PFSK-1 (cell line): Measurements from ENCODE around the gene PDGFD.

Experiments used
- FOXP2 ChIP-seq: optimal IDR thresholded peaks from 2 replicates; pipeline ENCODE3; 2011; ENCODE audit warnings: borderline replicate concordance, control low read depth, inconsistent platforms; ENCODE audit not compliant: insufficient read depth; ENCODE audit errors: extremely low read length, extremely low read depth
- POLR2AphosphoS5 ChIP-seq: IDR thresholded peaks from 2 replicates; pipeline ENCODE4 v1.6.1; 2012; ENCODE audit warnings: low read depth, mild to moderate bottlenecking, control low read depth, low read length, moderate library complexity
- REST ChIP-seq, 2 experiments: IDR thresholded peaks; 2 replicates each; pipeline versions ENCODE4 v1.6.1 to v1.8.0; 2011 to 2012; ENCODE audit warnings: low read depth in 2 of 2, low read length in 2 of 2, control low read depth in 1 of 2, inconsistent platforms in 1 of 2, mild to moderate bottlenecking in 1 of 2, moderate library complexity in 1 of 2; ENCODE audit not compliant: insufficient read depth in 1 of 2
- SIN3A ChIP-seq: IDR thresholded peaks from 2 replicates; pipeline ENCODE4 v1.6.1; 2012; ENCODE audit warnings: mild to moderate bottlenecking, low read length, moderate library complexity, borderline replicate concordance; ENCODE audit not compliant: insufficient read depth
- TAF1 ChIP-seq: IDR thresholded peaks from 2 replicates; pipeline ENCODE4 v1.6.1; 2012; ENCODE audit warnings: low read length, control low read depth, borderline replicate concordance; ENCODE audit not compliant: insufficient read depth

PDGFD gene

GRCh38 chr11:104134745-104135144, 29.2 kb downstream of the PDGFD start:
- TF ChIP-seq POLR2AphosphoS5 = no peak
- no peak for TF ChIP-seq REST (IDR thresholded peaks at IDR 0.05; ENCODE audit: insufficient read depth in 1 of 2, low read depth in 2 of 2, low read length in 2 of 2)
- TF ChIP-seq SIN3A = no peak
- TF ChIP-seq TAF1 = no peak
- TF ChIP-seq FOXP2 = no peak

GRCh38 chr11:104130161-104130560, 33.8 kb downstream of the PDGFD start:
- TF ChIP-seq SIN3A (no peak), TAF1 (no peak), POLR2AphosphoS5 (no peak), FOXP2 (no peak), REST (IDR thresholded peaks at IDR 0.05; ENCODE audit: insufficient read depth in 1 of 2, low read depth in 2 of 2, low read length in 2 of 2) (no peak)

- TF ChIP-seq SIN3A (no peak), POLR2AphosphoS5 (no peak), TAF1 (no peak), FOXP2 (no peak), REST (IDR thresholded peaks at IDR 0.05; ENCODE audit: insufficient read depth in 1 of 2, low read depth in 2 of 2, low read length in 2 of 2) (no peak)
Observed at GRCh38 chr11:104129145-104129544, 34.8 kb downstream of the PDGFD start.

- TF ChIP-seq FOXP2 (no peak), TAF1 (no peak), SIN3A (no peak), REST (IDR thresholded peaks at IDR 0.05; ENCODE audit: insufficient read depth in 1 of 2, low read depth in 2 of 2, low read length in 2 of 2) (no peak), POLR2AphosphoS5 (no peak)
Observed at GRCh38 chr11:104127828-104128227, 36.1 kb downstream of the PDGFD start.

- TF ChIP-seq REST (IDR thresholded peaks at IDR 0.05; ENCODE audit: insufficient read depth in 1 of 2, low read depth in 2 of 2, low read length in 2 of 2) = no peak
- no peak for TF ChIP-seq TAF1
- TF ChIP-seq FOXP2 = no peak
- no peak for TF ChIP-seq SIN3A
Observed at GRCh38 chr11:104126464-104126863, 37.5 kb downstream of the PDGFD start.
